NB4 (cell line): ENCODE results near the gene LHX5.

Experiments used
- DNase-seq: peaks from one replicate; pipeline ENCODE4 v3.0.0; 2010; ENCODE audit warnings: low read depth
- H3K4me3 ChIP-seq: one replicate; pipeline ENCODE4 v1.5.1; 2011; ENCODE audit warnings: mild to moderate bottlenecking, low read depth, low read length, moderate library complexity
- CTCF ChIP-seq: IDR thresholded peaks from one replicate; pipeline ENCODE4 v1.5.1; 2012; ENCODE audit warnings: low read depth, low read length
- MAX ChIP-seq: IDR thresholded peaks from 2 replicates; pipeline ENCODE4 v1.6.1; 2011; ENCODE audit warnings: low read depth, low read length
- MYC ChIP-seq: IDR thresholded peaks from 2 replicates; pipeline ENCODE4 v1.6.1; 2011; ENCODE audit warnings: low read depth, low read length
- POLR2A ChIP-seq: IDR thresholded peaks from 2 replicates; pipeline ENCODE4 v1.6.1; 2011; ENCODE audit warnings: mild to moderate bottlenecking; ENCODE audit not compliant: insufficient read length; ENCODE audit errors: extremely low read depth

The LHX5 gene

GRCh38 chr12:113459981-113460380 lies 11.7 kb downstream of the LHX5 start:
- DNase-seq, result no peak
- H3K4me3 ChIP-seq, result no peak overlapping the region
- TF ChIP-seq MAX (no peak), POLR2A (no peak), MYC (no peak), CTCF (no peak)

- no peak overlapping the region for H3K4me3 ChIP-seq
- no peak for TF ChIP-seq CTCF
- TF ChIP-seq MYC, result no peak
- TF ChIP-seq MAX, result no peak
- TF ChIP-seq POLR2A, result no peak
- no peak for DNase-seq
Observed at GRCh38 chr12:113457710-113458109, 14.0 kb downstream of the LHX5 start.

- TF ChIP-seq MYC (no peak), CTCF (no peak), MAX (no peak), POLR2A (no peak)
- DNase-seq, result no peak
- no peak overlapping the region for H3K4me3 ChIP-seq
Observed at GRCh38 chr12:113457185-113457584, 14.5 kb downstream of the LHX5 start.

- TF ChIP-seq MAX (no peak), MYC (no peak), POLR2A (no peak), CTCF (no peak)
- no peak for DNase-seq
- H3K4me3 ChIP-seq, result no peak overlapping the region
Observed at GRCh38 chr12:113456761-113457160, 14.9 kb downstream of the LHX5 start.

- TF ChIP-seq MAX, result no peak
- no peak for TF ChIP-seq MYC
- TF ChIP-seq POLR2A, result no peak
- TF ChIP-seq CTCF, result no peak
- H3K4me3 ChIP-seq, result no peak overlapping the region
- no peak for DNase-seq
Observed at GRCh38 chr12:113456199-113456598, 15.5 kb downstream of the LHX5 start.

GRCh38 chr12:113453330-113453729 lies 18.3 kb downstream of the LHX5 start:
- TF ChIP-seq MAX (no peak), MYC (no peak), CTCF (no peak), POLR2A (no peak)
- no peak for DNase-seq
- H3K4me3 ChIP-seq, result no peak overlapping the region
